Ovary (tissue), 9 donors: ENCODE measurements around the gene CPLANE2. TPM values are rescaled to one million over a fixed set of nuclear protein-coding genes. Genes with fewer than 3 reads are reported as not detected.

Experiments used
- DNase-seq, 5 donors: peaks; one replicate each; pipeline ENCODE4 v3.0.0-alpha.2; 2019 to 2020
- H3K27ac ChIP-seq, 2 donors: fragments of 200-600 bp; one replicate each; pipeline versions ENCODE4 v1.5.1 to v1.8.0; 2019 to 2022
- H3K27me3 ChIP-seq: fragments of 200-600 bp; one replicate; pipeline ENCODE4 v1.8.0; 2022
- H3K36me3 ChIP-seq: fragments of 200-600 bp; sonication (generic); one replicate; pipeline ENCODE4 v1.5.1; 2019
- H3K4me1 ChIP-seq: one replicate; pipeline ENCODE4 v1.8.1; 2013; ENCODE audit warnings: mild to moderate bottlenecking, moderate library complexity; ENCODE audit not compliant: insufficient read depth
- H3K4me3 ChIP-seq: fragments of 200-600 bp; sonication (generic); one replicate; pipeline ENCODE4 v1.5.1; 2017
- H3K9me3 ChIP-seq, 2 donors: fragments of 200-600 bp in 1 of 2; sonication (generic) in 1 of 2; one replicate each; pipeline versions ENCODE4 v1.5.1 to v1.8.1; 2013 to 2019; ENCODE audit warnings: mild to moderate bottlenecking in 1 of 2, moderate library complexity in 1 of 2
- CTCF ChIP-seq, 3 donors: fragments of 450-650 bp in 2 of 3; fragments of 200-600 bp in 1 of 3; IDR thresholded peaks; one replicate each; pipeline versions ENCODE4 v1.5.1 to v1.8.0; 2016 to 2022; ENCODE audit warnings: antibody characterized with exemption in 3 of 3, mild to moderate bottlenecking in 1 of 3
- EP300 ChIP-seq: sonication (generic); formaldehyde crosslinking; IDR thresholded peaks from one replicate; pipeline ENCODE4 v1.6.1; 2017; ENCODE audit warnings: antibody characterized with exemption
- POLR2A ChIP-seq: fragments of 450-650 bp; IDR thresholded peaks from one replicate; pipeline ENCODE4 v1.6.1; 2017; ENCODE audit warnings: antibody characterized with exemption, mild to moderate bottlenecking, moderate library complexity
- WGBS, 3 donors: extraction: QIAGEN DNeasy Blood & Tissue Kit in 1 of 3; methylation state at CpG; one replicate each; pipeline versions ENCODE4 v1.1.5 to v1.1.7; 2013 to 2017; 5-methylcytosine and 5-hydroxymethylcytosine counted together
- intact Hi-C, 4 donors: fragments of 100-400 bp; cut with DNase I; formaldehyde crosslinking; loops; one replicate each; pipeline versions ENCODE4 v1.11.0 to v1.15.1; 2022 to 2023
- polyA plus RNA-seq, 2 donors: library from polyadenylated mRNA; stranded (reverse); fragments of 200-250 nt in 1 of 2; fragments of 350-450 nt in 1 of 2; fragmentation: Illumina TruSeq in 1 of 2; extraction: RNeasy Lipid Tissue Mini Kit (QIAGEN cat#74804) in 1 of 2; gene quantifications; one replicate each; pipeline ENCODE4 v1.2.3, GENCODE V29; 2013 to 2014
- total RNA-seq, 7 donors: library from RNA; depleted of rRNA in 2 of 7; stranded (reverse); fragments of >200 nt in 2 of 7; fragmentation: NEBNext Ultra II Directional in 3 of 7; extraction: Animal tissue kit (Norgen Biotek cat#: 25700) in 3 of 7; gene quantifications; one replicate each; pipeline versions ENCODE4 v1.1.0 to v1.2.4, GENCODE V29; 2016 to 2023
- donor health status: DM: no; HTN: no; CAD: no; lungs with moderate emphysema.
- donor health status: DM: no; HTN: no; CAD: no.
- donor health status: Bipolar disorder and iron deficiency.
- donor health status: DM: yes; HTN: yes; CAD: no.
- donor health status: DM: no; HTN: no; CAD: no.
- donor health status: DM: yes; HTN: yes; CAD: no.

CPLANE2 gene
- total and polyA plus RNA-seq, 9 donors = 2.6 to 12.4 (median 9.8) TPM

- intact Hi-C loops = loop anchor here in 2 of 4 donors (10.0 kb wide), 1 partner anchor 169 kb away; the partner anchor contains the start of gene SZRD1 (in 2 of the 2)
- TF ChIP-seq EP300 = peak; percentile 79
- TF ChIP-seq CTCF (IDR thresholded peaks at IDR 0.05) = no peak
- no peak overlapping the region for H3K4me3 ChIP-seq
- no peaks in the 10 kb centered on the region for H3K4me1 ChIP-seq
- peak in 3 of 5 donors; percentile 50 to 76 (median 68) for DNase-seq
- no peaks in the 10 kb centered on the region for H3K27me3 ChIP-seq
- H3K36me3 ChIP-seq = no peaks in the 10 kb centered on the region
- WGBS, 3 donors = 25 to 43% (median 30%) methylated on average over 7 of the region's 7 CpGs
- H3K27ac ChIP-seq = peak overlapping the region; percentile 13 to 91
- H3K9me3 ChIP-seq = no peaks in the 10 kb centered on the region
Observed at GRCh38 chr1:16195518-16195905, 41.5 kb downstream of the CPLANE2 start.

GRCh38 chr1:16191916-16192546 is 45.0 kb downstream of the CPLANE2 start:
- no peak overlapping the region for H3K4me3 ChIP-seq
- H3K4me1 ChIP-seq = peaks cover 5% of the 10 kb centered on the region
- no peaks in the 10 kb centered on the region for H3K27me3 ChIP-seq
- 90 to 92% (median 92%) methylated on average over 6 of the region's 6 CpGs for WGBS, 3 donors
- intact Hi-C loops = loop anchor here in 2 of 4 donors (10.0 kb wide), 1 partner anchor 173 kb away; the partner anchor contains the start of gene SZRD1 (in 2 of the 2)
- no peak for DNase-seq
- no peaks in the 10 kb centered on the region for H3K9me3 ChIP-seq
- H3K27ac ChIP-seq = no peak overlapping the region
- H3K36me3 ChIP-seq = no peaks in the 10 kb centered on the region
- TF ChIP-seq CTCF (IDR thresholded peaks at IDR 0.05) = no peak
- TF ChIP-seq EP300 = no peak

- H3K4me1 ChIP-seq = peaks cover 5% of the 10 kb centered on the region
- intact Hi-C loops = loop anchor here in 2 of 4 donors (10.0 kb wide), 1 partner anchor 173 kb away; the partner anchor contains the start of gene SZRD1 (in 2 of the 2)
- no peaks in the 10 kb centered on the region for H3K27me3 ChIP-seq
- TF ChIP-seq POLR2A = no peak
- no peak overlapping the region for H3K27ac ChIP-seq
- H3K9me3 ChIP-seq = no peaks in the 10 kb centered on the region
- no peaks in the 10 kb centered on the region for H3K36me3 ChIP-seq
- no peak overlapping the region for H3K4me3 ChIP-seq
- WGBS, 3 donors = 69 to 94% (median 94%) methylated on average over 1 of the region's 1 CpG
- peak in 1 of 5 donors; percentile 58 for DNase-seq
Observed at GRCh38 chr1:16191309-16191708, 45.7 kb downstream of the CPLANE2 start.

- Histone ChIP-seq H3K4me3 (no peak overlapping the region), H3K4me1 (peaks cover 5% of the 10 kb centered on the region), H3K27ac (no peak overlapping the region), H3K9me3 (no peaks in the 10 kb centered on the region), H3K27me3 (no peaks in the 10 kb centered on the region), H3K36me3 (no peaks in the 10 kb centered on the region)
- DNase-seq = no peak
- intact Hi-C loops = loop anchor here (2.0 to 10.0 kb wide), 3 partner anchors 38 to 175 kb away; partner anchors contain the start of gene SZRD1 (in 2 of the 4)
- no peak for TF ChIP-seq EP300
- WGBS, 3 donors = 42 to 57% (median 44%) methylated on average over 9 of the region's 9 CpGs
Observed at GRCh38 chr1:16189921-16190621, 46.9 kb downstream of the CPLANE2 start.

- no peak for DNase-seq
- H3K36me3 ChIP-seq = no peaks in the 10 kb centered on the region
- H3K27ac ChIP-seq = no peak overlapping the region
- intact Hi-C loops = loop anchor here in 3 of 4 donors (2.0 to 5.0 kb wide), 2 partner anchors 37 to 110 kb away; no protein-coding TSS in a partner anchor
- TF ChIP-seq CTCF (IDR thresholded peaks at IDR 0.05) (no peak), POLR2A (no peak), EP300 (no peak)
- 29 to 44% (median 41%) methylated on average over 6 of the region's 6 CpGs for WGBS, 3 donors
- peaks cover 5% of the 10 kb centered on the region for H3K4me1 ChIP-seq
- no peaks in the 10 kb centered on the region for H3K27me3 ChIP-seq
- H3K9me3 ChIP-seq = no peaks in the 10 kb centered on the region
- H3K4me3 ChIP-seq = no peak overlapping the region
Observed at GRCh38 chr1:16189003-16189402, 48.0 kb downstream of the CPLANE2 start.
